CD4-positive, alpha-beta T cell treated with Interferon alpha-2 for 1 hour (primary cell): Measurements from ENCODE around the gene EMC6.

Experiments used
- DNase-seq, 2 donors: peaks; one replicate each; pipeline ENCODE4 v3.0.0-alpha.2; 2020 to 2022

The EMC6 gene

DNA sequence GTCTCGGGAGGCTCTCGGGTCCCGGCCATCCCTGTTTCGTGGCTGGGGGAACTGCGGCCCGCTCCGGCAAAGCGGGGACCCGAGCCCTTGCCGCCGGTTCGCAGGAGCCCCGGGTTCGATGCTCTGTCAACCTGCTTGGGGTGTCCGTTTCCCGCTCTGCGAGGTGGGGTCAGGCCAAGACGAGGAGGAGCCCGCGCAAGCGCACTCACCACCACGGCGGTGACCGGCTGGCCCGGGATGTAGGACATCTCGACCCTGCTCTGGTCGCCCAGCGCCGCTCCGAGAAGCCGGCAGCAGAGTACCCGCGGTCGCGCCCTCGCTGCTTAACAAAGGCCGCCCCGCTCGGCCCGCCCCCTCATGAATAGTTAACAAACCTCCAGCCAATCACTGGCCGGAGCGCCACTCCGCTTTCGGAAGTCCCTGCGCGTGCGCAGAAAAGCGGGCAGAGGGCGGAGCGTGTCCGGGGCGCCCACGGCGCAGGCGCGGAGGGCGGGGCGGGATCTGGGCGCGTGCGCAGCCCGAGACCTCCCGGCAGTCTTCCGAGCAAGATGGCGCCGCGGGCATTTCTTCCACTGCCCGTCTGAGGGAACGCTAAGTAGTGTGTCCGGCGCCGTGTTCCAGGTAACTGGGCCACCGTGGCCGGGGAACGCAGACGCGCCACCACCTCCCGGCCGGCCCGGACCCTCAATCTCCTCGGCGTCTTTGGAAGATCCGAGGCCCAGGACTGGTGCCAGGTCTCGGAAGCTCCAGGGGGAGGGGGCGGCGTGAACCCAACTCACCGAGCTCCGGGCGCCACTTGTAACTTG lies at the start of gene EMC6, which contains the start of gene TAX1BP3:
EMC6 (plus strand) TSS at position 534 of the 806 bp plus-strand sequence. CDS start 335 bp downstream, outside the sequence.
TAX1BP3 (minus strand) TSS at position 300 of the 806 bp plus-strand sequence; CDS start at position 248, 52 bp downstream.
- peak; percentile 97 to 99 for DNase-seq

DNA sequence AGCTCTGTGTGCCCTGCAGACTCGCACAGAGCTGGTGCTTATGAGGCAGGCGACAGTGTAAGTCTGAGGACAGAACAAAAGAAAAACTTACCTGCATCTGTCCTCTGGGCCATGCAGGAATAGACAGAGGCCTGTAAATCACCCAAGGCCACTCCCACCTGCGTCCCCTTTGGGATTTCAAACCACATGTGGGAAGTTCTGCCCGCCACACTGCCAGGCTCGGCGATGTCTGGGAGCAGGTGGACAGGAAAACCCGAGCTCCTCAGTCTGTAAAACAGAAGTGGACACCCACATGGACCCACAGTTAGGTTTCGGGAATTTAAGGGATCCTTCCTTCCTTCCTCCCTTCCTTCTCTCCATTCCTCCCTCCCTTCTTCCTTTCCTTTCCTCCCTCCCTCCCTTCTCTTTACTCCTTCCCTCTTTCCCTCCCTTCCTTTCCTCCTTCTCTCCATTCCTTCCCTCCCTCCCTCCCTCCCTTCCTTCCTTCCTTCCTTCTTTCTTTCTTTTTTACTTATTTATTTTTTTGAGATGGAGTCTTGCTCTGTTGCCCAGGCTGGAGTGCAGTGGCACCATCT lies 47.4 kb upstream of the EMC6 start:
- DNase-seq = no peak

DNA sequence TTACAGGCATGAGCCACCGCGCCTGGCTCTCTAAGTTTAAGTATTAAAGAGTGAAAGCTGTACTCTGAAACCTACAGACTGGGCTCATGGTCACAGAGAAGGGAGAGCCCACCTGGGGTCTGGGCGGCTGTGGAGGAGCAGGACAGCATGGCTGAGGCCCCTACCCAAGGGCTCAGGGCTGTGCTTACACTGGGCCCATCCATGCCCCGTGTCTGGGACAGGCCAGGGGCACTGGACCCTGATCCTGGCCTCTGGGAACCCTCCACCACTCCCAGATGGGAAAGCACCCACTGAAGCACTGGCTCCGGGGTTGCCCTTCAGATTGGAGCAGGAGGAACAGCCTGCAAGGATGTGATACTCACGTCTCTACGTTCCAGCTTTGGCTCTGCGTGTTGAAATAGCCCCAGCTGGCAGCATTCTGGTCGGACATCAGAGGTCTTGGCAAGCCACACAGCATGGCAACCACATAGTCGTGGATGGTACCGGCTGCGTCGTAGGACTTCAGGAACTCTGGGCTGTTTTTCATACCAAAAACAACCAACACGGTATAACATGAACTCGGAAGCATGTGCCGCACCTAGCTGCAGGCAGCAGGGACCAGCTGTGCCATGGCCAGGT lies 45.5 kb upstream of the EMC6 start:
- no peak for DNase-seq

GRCh38 chr17:3626831-3627768 lies 41.5 kb upstream of the EMC6 start:
- no peak for DNase-seq

DNA sequence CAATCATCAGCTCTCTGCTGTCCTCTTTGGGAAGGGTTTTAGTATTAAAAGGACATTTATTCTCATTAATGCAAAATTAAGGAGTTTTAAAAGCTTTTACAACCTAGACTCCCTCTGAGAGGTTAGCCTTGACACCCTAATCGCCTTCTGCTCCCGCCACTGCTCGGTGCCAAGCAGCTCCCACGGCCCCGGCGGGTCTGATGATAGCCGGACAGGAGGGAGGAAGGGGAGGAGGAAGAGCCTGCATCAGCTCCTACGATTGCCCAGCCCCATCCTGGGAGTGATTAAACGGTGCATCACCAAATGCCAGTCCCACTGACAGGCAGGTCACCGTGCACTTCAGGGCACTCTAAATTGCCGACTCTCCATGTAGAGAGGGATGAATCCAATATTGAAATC lies 40.8 kb upstream of the EMC6 start:
- no peak for DNase-seq

DNA sequence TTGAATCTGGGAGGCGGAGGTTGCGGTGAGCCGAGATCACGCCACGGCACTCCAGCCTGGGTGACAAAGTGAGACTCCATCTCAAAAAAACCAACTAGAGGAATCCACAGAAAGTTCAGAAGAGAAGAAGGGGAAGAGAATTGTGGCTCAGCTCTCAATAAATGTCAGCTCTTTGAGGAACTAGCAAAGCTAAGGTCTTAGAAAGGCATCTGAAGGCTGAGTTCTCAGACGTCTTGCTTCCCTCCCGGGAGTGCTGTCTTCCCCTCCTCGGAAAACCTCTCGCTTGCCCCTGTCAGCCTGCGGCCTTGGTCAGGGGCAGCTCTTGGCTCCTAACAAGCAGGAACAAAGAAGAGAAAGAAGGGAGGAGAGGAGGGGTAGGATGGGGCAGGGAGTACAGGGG lies 37.8 kb upstream of the EMC6 start:
- DNase-seq = no peak

DNA sequence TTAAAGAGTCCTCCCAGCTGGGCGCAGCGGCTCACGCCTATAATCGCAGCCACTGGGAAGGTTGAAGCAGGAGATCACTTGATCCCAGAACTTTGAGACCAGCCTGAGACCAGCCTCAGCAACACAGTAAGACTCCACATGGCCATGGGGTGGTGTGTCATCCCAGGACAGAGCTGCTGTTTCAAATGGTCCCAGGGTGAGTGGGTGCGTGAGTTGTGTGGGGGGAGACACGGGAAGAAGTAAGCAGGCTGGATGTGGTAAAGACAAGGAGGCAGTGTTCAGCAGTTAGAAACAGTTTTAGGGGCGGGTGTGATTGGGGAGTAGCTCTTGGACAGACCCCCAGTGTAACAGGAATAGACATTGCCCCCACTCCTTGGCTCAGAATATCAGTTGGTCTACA lies 36.3 kb upstream of the EMC6 start:
- DNase-seq = no peak

DNA sequence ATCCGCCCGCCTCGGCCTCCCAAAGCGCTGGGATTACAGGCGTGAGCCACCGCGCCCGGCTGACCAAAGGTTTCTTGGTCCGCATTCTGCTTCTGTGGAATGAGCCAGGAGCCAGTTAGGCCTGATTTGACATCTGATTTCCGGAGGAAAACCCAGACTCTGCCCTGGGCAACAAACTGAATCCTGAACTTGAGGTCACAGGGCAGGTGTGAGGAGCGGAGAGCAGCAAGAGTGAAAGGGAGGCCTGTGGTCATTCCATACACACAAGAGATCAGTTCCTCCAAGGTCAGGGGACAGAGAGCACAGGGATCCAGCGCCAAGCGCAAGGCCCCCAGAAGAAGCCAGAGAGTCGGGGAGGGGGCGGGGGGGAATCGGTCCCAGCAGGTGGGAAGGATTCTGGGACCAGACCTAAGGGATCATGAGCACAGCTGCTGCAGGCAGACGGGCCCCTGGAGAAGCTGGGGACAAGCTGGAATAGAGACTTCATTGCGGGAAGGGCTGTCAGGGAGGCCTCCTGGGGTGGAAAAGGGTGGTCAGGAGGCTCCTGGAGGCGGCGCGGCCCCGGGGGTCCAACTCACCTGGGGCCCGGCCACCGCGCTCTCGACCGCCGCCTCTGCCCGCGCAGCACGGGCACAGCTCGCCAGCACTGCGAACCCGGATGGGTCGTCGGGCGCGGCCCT lies 33.0 kb upstream of the EMC6 start:
- DNase-seq = no peak

GRCh38 chr17:3636154-3636907 lies 32.3 kb upstream of the EMC6 start, which contains the start of the genes CTNS and SHPK:
CTNS (plus strand) TSS chr17:3636760; CDS start chr17:3640207, 3,447 bp downstream.
SHPK (minus strand) TSS chr17:3636250; CDS start chr17:3636219, 31 bp downstream.
- peak; percentile 94 to 95 for DNase-seq

GRCh38 chr17:3636908-3637373 lies 31.7 kb upstream of the EMC6 start:
- DNase-seq = no peak

DNA sequence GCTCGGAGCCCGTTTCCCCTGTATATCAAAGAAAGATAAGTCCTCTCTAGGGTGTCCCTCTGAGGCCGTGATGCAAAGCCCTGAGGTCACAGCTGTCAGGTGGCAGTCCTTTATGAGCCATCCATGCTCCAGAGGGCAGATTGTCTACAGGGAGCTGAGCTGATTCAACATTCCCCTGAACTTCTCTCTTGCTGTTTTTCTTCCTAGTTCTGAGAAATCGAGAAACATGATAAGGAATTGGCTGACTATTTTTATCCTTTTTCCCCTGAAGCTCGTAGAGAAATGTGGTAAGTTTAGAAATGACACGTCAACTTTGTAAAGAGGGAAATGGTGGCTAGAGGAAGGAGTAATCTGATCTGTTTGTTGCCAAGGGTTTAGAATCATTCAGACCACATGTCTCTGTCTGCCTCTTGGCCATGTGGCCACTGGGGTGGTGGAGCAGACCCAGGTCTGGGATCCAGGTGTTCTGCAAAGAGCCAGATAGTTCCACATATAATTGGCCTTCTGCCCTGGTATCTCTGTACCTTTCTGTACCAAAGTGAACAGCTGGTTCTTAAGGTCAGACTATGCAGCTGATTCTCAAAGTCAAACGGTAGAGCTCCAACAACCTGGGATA lies 28.5 kb upstream of the EMC6 start:
- peak in 1 of 2 donors; percentile 60 for DNase-seq

- no peak for DNase-seq
These were observed 27.6 kb upstream of the EMC6 start for GRCh38 chr17:3641014-3641413.

DNA sequence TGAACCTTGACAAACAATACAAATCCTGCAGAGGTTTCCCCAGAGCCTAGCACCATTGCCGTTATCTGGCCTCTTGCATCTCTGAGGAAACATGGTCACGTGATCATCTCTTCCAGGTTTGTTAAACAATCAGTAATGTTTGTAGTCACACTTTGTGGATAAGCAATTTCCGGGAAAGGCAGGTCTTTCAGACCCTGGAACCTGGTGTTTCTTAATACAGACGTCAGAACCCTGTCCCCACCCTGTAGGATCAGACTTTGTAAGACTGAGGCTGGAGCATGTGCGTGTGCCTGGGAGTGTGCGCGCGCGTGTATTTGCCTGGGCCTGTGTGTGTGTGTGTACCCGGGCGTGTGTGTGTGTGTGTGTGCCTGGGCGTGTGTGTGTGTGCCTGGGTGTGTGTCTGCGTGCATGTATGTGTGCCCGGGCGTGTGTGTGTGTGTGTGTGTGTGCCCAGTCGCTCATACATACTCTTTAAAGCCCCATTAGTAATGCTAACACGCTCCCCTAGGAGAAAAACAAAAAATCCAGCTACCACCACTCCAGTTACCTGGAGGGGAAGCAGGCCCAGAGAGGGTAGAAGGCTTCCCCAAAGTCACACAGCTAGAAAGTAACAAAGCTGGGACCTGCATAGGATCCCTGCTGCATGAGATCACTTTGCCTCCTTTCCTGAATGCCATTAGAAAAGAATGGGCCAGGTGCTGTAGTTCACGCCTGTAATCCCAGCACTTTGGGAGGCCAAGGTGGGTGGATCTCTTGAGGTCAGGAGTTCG lies 26.7 kb upstream of the EMC6 start:
- DNase-seq = no peak

DNA sequence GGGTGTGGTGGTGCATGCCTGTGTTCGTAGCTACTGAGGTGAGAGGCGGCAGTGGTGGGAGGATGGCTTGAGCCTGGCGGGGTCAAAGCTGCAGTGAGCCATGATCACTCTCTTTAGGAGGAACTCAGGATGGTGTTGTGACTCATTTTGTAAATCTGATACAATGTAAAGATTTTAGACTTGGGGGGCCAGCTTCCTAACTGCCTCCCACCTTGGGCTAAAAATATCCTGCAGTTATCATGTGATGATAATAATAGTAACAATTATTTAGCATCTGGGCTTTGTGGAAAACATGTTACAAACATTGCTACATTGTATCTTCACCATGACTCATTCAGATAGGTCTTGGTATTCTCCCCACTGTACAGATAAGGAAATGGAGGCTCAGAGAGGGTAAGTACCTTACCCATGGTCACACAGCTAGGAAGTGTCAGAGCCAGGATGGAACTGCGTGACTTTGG lies 24.7 kb upstream of the EMC6 start:
- DNase-seq = no peak

- no peak for DNase-seq
These were observed 23.3 kb upstream of the EMC6 start for GRCh38 chr17:3645310-3645709.

- no peak for DNase-seq
These were observed 21.4 kb upstream of the EMC6 start for GRCh38 chr17:3647251-3647650.

- DNase-seq = peak; percentile 25 to 39
These were observed 20.6 kb upstream of the EMC6 start for GRCh38 chr17:3647769-3648555.

- no peak for DNase-seq
These were observed 12.8 kb upstream of the EMC6 start for GRCh38 chr17:3655766-3656165.

- DNase-seq = no peak
These were observed 12.3 kb upstream of the EMC6 start for GRCh38 chr17:3656353-3656752.
